Fibroblast of villous mesenchyme (primary cell): ENCODE data around the gene LRRC32. TPM values are rescaled to one million over a fixed set of nuclear protein-coding genes. Genes with fewer than 3 reads are reported as not detected.

Experiments
- DNase-seq: peaks from one replicate; pipeline ENCODE4 v3.0.0-alpha.2; 2010; ENCODE audit warnings: low read depth
- H3K4me3 ChIP-seq: 2 replicates; pipeline ENCODE4 v1.5.1; 2011; ENCODE audit warnings: low read depth, mild to moderate bottlenecking, low read length
- total RNA-seq: library from RNA; depleted of rRNA; stranded (reverse); fragments of >200 nt; gene quantifications from 2 replicates; pipeline ENCODE4 v1.2.3, GENCODE V29; 2012
- TF ChIP-seq, protein P1 (sequence below): IDR thresholded peaks from 2 replicates; pipeline ENCODE4 v1.5.1; 2012; ENCODE audit warnings: low read depth, mild to moderate bottlenecking, low read length; ENCODE audit not compliant: insufficient read depth

Gene LRRC32
- total RNA-seq, 1 donor = 12.1 TPM

DNA sequence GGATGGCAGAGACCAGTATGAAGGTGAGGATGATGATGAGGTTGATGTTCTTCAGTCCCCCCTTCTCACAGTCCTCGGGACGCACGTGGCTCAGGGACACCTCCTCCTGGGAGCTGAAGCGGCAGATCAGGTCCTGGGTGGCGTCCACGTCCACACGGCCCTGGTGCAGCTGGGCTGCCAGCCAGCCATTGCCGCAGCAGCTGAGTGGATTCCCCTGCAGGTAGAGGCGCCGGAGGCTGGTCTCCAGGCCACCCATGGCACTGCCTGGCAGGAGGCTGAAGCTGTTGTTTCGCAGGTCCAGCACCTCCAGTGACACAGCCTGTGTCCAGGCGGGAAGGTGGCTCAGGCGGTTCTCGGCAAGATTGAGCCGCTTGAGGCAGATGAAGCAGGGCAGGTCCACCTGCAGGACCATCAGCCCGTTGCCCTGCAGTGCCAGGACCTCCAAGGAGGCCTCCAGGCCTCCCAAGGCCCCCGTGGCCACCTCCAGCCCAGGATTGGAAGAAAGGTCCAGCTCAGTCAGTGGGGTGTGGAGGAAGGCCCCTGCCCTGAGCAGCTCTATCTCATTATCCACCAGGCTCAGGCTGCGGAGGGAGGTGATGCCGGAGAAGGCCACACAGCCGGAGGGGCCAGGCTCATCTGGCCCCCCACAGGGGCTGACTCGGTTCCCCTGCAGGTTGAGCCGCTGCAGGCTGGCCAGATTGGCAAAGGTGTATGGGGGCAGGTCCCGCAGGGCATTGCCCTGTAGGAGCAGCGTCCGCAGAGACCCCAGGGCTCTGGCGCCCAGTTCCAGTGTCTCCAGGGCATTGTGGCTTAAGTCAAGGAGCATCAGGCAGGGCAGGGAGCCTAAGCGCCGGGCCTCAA lies 10.6 kb downstream of the LRRC32 start:
- H3K4me3 ChIP-seq = no peak overlapping the region
- no peak for DNase-seq
- TF ChIP-seq, protein P1, sequence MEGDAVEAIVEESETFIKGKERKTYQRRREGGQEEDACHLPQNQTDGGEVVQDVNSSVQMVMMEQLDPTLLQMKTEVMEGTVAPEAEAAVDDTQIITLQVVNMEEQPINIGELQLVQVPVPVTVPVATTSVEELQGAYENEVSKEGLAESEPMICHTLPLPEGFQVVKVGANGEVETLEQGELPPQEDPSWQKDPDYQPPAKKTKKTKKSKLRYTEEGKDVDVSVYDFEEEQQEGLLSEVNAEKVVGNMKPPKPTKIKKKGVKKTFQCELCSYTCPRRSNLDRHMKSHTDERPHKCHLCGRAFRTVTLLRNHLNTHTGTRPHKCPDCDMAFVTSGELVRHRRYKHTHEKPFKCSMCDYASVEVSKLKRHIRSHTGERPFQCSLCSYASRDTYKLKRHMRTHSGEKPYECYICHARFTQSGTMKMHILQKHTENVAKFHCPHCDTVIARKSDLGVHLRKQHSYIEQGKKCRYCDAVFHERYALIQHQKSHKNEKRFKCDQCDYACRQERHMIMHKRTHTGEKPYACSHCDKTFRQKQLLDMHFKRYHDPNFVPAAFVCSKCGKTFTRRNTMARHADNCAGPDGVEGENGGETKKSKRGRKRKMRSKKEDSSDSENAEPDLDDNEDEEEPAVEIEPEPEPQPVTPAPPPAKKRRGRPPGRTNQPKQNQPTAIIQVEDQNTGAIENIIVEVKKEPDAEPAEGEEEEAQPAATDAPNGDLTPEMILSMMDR = no peak

DNA sequence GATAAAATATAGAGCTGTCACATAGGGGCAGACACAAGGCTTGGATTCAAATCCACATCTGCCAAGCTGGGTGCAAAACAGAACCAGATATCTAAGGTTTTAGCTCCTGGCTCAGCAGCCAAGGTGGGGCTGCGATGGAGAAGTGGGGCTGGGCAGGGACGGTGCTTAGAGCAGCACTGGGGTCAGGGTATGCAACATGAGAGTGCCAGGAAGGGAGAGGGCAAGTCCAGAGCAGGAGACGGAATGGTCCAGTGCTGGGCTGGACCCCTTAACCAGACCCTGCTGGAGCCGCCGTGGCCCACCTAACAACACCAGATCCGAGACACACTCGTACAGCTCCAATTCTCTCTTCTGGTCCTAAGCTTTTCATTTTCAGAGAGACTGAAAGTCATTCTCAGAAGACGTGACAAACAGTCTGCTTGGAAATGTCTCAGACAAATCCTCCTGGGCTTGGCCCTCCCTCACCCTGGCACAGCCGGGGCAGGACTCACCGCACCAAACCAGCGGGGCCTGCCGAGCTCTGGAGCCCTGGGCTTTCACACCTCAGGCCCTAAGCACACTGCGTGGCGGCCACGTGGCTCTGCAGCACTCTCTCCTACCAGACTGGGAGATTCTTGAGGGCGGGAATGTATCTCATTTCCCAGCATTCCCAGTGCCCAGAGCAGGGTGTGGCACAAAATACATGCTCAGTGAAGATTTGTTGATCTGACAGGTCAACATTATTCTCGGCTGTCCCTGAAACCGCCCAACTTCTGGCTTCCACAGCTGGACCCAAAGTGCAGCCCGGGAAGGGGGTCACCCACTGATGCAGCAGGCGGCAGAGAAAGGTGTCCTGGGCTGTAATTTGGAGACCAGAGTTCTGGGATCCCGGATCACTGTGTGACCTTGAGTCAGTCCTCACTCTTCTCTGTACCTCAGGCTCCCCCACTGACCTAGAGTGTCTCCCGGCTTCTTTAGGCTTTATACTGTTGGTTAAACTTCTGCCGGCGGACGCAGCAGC lies 11.6 kb downstream of the LRRC32 start:
- TF ChIP-seq, protein P1 = no peak
- no peak overlapping the region for H3K4me3 ChIP-seq

DNA sequence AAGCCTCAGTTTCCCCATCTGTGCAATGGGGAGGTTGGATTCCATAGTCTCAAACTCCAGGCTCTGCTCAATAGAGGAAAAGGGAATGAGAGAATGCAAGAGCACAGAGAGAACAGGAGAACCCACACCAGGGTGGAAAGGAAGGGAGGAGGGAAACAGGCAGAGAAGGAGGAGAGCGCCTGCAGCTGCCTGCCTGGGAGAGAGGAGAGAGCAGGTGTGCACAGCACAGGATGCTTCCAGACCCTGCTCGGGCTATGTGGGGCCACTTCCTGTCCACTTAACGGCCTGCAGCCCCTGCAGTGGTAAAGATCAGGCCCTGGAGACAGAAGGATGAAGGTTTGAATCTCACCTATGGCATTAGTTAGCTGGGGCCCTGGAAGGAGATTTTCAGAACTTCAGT lies 12.3 kb downstream of the LRRC32 start:
- H3K4me3 ChIP-seq = no peak overlapping the region
- DNase-seq = no peak
- TF ChIP-seq, protein P1 = no peak

More for the DNA sequence above, 11.6 kb downstream of the LRRC32 start:
- no peak for DNase-seq

DNA sequence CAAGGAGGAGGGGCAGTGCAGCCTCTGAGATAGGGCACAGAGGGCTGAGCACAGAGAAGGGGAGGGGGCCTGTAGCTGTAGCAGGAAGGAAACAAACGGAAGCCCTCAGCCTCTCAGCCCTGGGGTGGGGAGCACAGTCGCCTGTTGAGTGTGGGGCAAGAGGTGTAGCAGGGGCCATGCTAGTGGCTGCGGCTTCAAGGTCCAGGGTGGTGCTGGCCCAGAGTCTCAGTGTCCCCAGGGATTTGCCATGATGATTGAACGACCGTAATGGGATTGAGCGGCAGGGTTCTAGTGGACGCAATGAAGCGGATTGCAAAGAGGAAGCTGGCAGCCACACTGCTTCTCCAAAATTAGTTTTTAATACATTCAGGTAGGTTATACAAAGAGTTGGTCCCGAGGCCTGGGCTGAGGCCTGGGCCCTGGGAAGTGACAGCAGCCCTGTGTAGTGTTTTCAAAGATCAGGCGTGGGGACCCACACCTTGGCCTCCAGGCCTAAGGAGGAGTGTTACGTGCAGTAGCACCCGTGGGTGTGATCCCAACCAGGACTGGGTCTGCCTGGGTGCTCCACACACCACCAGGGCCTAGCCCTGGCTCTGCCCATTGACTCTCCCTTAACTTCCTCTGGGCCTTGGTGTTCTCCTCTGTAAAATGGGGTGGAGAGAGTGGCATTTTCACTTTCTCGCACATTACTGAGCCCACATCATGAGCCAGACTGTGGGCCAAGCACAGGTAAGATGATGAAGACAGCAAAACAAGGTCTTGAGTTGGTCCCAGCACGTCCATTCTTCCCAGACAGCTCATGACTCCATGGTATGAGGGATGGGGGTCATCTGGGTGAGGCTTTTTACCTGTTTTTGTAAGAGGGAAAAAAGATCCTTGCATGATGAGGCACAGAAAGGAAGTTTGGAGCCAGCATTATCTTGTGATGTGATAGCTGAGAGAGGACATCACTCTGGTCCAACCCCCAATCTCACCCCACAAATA lies 13.1 kb downstream of the LRRC32 start:
- no peak overlapping the region for H3K4me3 ChIP-seq
- TF ChIP-seq, protein P1 = no peak
- DNase-seq = no peak

DNA sequence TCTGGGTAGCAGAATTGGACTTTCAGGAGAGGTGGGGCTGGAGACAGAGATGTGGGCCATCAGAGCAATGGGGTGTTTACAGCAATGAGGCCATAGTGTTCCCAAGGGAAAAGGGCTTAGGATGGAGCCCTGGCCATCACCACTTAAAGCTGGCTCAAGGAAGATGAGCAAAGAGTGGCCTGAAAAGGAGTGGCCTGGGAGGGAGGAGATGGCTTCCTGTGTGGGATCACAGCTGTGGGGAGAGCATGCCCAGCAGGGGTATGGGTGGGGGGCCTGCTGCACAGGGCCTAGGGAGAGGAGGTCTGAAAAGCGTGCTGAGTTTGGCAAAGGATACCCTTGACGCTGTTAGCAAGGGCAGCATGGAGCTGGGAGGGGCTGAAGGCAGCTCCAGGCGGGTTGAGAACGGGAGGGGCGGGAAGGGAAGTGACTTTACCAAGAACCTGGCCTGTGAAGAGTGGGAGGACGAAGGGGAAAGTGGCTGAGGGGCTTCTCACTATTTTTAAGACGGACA lies 13.9 kb downstream of the LRRC32 start:
- DNase-seq = no peak
- TF ChIP-seq, protein P1 = no peak
- H3K4me3 ChIP-seq = no peak overlapping the region
